PC-3 (cell line): ENCODE data around the gene TAS1R1. TPM values are rescaled to one million over a fixed set of nuclear protein-coding genes. Genes with fewer than 3 reads are reported as not detected.

Source experiments
- ATAC-seq: fragments of 200-7000 bp; cut with Tn5 transposase; 2 replicates; pipeline ENCODE4 v1.9.1; 2020; ENCODE audit warnings: mild to moderate bottlenecking, moderate library complexity
- BruUV-seq: library from RNA; stranded (reverse); fragments of 400-500 nt; replicated peaks from 2 replicates; lab custom pipeline; 2021; lab: Mats Ljungman, UMichigan
- CTCF ChIA-PET: fragments of 300-600 bp; sonication (Branson Sonifier 250); formaldehyde crosslinking; loops from one replicate; lab custom pipeline; 2022; ENCODE audit warnings: antibody characterized with exemption; lab: Charles Lee
- POLR2A ChIA-PET: fragments of 300-600 bp; sonication (Branson Sonifier 250); formaldehyde crosslinking; loops from one replicate; lab custom pipeline; 2022; ENCODE audit warnings: antibody characterized with exemption; ENCODE audit not compliant: unreplicated experiment; lab: Charles Lee
- DNase-seq: peaks from one replicate; pipeline ENCODE4 v3.0.0-alpha.2; 2015
- H2AFZ ChIP-seq: fragments of 300-600 bp; sonication (generic); 2 replicates; pipeline ENCODE4 v1.6.0; 2016; ENCODE audit warnings: antibody characterized with exemption, low read length
- H3F3A ChIP-seq: fragments of 300-600 bp; sonication (generic); one replicate; pipeline ENCODE4 v1.6.0; 2017; ENCODE audit warnings: antibody characterized with exemption, low read length, control low read depth, mild to moderate bottlenecking; ENCODE audit not compliant: unreplicated experiment
- H3K27ac ChIP-seq: fragments of 300-600 bp; sonication (generic); 2 replicates; pipeline ENCODE4 v1.5.1; 2016; ENCODE audit warnings: mild to moderate bottlenecking, low read length
- H3K27me3 ChIP-seq: fragments of 300-600 bp; sonication (generic); 2 replicates; pipeline ENCODE4 v1.6.1; 2016; ENCODE audit warnings: low read length, mixed read lengths
- H3K36me3 ChIP-seq: fragments of 300-600 bp; sonication (generic); 2 replicates; pipeline ENCODE4 v1.6.1; 2016; ENCODE audit warnings: low read depth, mixed run types, low read length, mixed read lengths
- H3K4me1 ChIP-seq: fragments of 300-600 bp; sonication (generic); 2 replicates; pipeline ENCODE4 v1.5.1; 2016; ENCODE audit warnings: low read length; ENCODE audit not compliant: insufficient read depth
- H3K4me2 ChIP-seq: fragments of 300-600 bp; sonication (generic); 2 replicates; pipeline ENCODE4 v1.6.0; 2016; ENCODE audit warnings: low read length
- H3K4me3 ChIP-seq: fragments of 300-600 bp; sonication (generic); 2 replicates; pipeline ENCODE4 v1.5.1; 2016; ENCODE audit warnings: mild to moderate bottlenecking, low read length, mixed read lengths
- H3K79me2 ChIP-seq: fragments of 300-600 bp; sonication (generic); 2 replicates; pipeline ENCODE4 v1.6.1; 2017; ENCODE audit warnings: low read length, mixed read lengths
- H3K9ac ChIP-seq: fragments of 300-600 bp; sonication (generic); 2 replicates; pipeline ENCODE4 v1.6.0; 2016; ENCODE audit warnings: mild to moderate bottlenecking, low read length
- H3K9me2 ChIP-seq: fragments of 300-600 bp; sonication (generic); replicated peaks from 2 replicates; pipeline ENCODE4 v1.6.1; 2016; ENCODE audit warnings: mixed run types, low read length, mixed read lengths
- H3K9me3 ChIP-seq: fragments of 300-600 bp; sonication (generic); 2 replicates; pipeline ENCODE4 v1.6.1; 2016; ENCODE audit warnings: low read length, mixed read lengths
- H4K20me1 ChIP-seq: fragments of 300-600 bp; sonication (generic); 2 replicates; pipeline ENCODE4 v1.6.1; 2016; ENCODE audit warnings: low read length, mixed read lengths
- CTCF ChIP-seq: fragments of 300-600 bp; sonication (generic); conservative IDR thresholded peaks from 2 replicates; pipeline ENCODE4 v1.5.1; 2017; ENCODE audit warnings: antibody characterized with exemption, low read depth, mild to moderate bottlenecking, low read length
- EZH2 ChIP-seq: fragments of 300-600 bp; sonication (generic); IDR thresholded peaks from one replicate; pipeline ENCODE4 v1.6.1; 2017; ENCODE audit warnings: antibody characterized with exemption, mild to moderate bottlenecking, low read length; ENCODE audit not compliant: unreplicated experiment
- EZH2phosphoT487 ChIP-seq: fragments of 300-600 bp; sonication (generic); IDR thresholded peaks from 2 replicates; pipeline ENCODE4 v1.6.1; 2018; ENCODE audit warnings: mild to moderate bottlenecking, antibody characterized with exemption, low read length, borderline replicate concordance
- intact Hi-C: fragments of 100-400 bp; cut with micrococcal nuclease; formaldehyde crosslinking; loops from 2 replicates; pipeline ENCODE4 v1.9.0; 2023
- total RNA-seq: library from RNA; depleted of rRNA; stranded (reverse); fragments of >200 nt; gene quantifications from 2 replicates; pipeline ENCODE4 v1.2.3, GENCODE V29; 2014

The TAS1R1 gene
- total RNA-seq, 1 experiment from 2014 or later: not detected

- ATAC-seq: no peak
- no peak overlapping the region for H3K27ac ChIP-seq
- no TSS peak for BruUV-seq
Observed at GRCh38 chr1:6588893-6589520, 33.9 kb downstream of the TAS1R1 start.

GRCh38 chr1:6590046-6590445 lies 34.9 kb downstream of the TAS1R1 start:
- intact Hi-C loops: no loop called here
- H3K27me3 ChIP-seq: no peaks in the 10 kb centered on the region
- no peaks in the 10 kb centered on the region for H3K9me2 ChIP-seq
- peaks cover 9% of the 10 kb centered on the region for H3K4me1 ChIP-seq
- no peak overlapping the region for H3K4me2 ChIP-seq
- no peak overlapping the region for H3K27ac ChIP-seq
- H2AFZ ChIP-seq: no peak overlapping the region
- CTCF ChIA-PET: no interaction called here
- ATAC-seq (no peak), DNase-seq (no peak)
- POLR2A ChIA-PET: no interaction called here
- BruUV-seq: no TSS peak
- no peak for TF ChIP-seq CTCF
- TF ChIP-seq EZH2: no peak
- no peak for TF ChIP-seq EZH2phosphoT487
- H3K9ac ChIP-seq: no peak overlapping the region
- no peaks in the 10 kb centered on the region for H3K9me3 ChIP-seq
- no peaks in the 10 kb centered on the region for H3F3A ChIP-seq
- peaks cover 30% of the 10 kb centered on the region; the same call in 1 of the 2 replicates for H4K20me1 ChIP-seq
- peaks cover 49% of the 10 kb centered on the region for H3K36me3 ChIP-seq
- peaks cover 8% of the 10 kb centered on the region; the same call in 1 of the 2 replicates for H3K79me2 ChIP-seq
- no peak overlapping the region for H3K4me3 ChIP-seq

More at GRCh38 chr1:6588893-6589520, 33.9 kb downstream of the TAS1R1 start:
- intact Hi-C loops: no loop called here
- no peak overlapping the region for H3K4me2 ChIP-seq
- H3K4me1 ChIP-seq: peaks cover 9% of the 10 kb centered on the region
- no peak overlapping the region for H2AFZ ChIP-seq
- H4K20me1 ChIP-seq: peaks cover 26% of the 10 kb centered on the region; the same call in 1 of the 2 replicates
- TF ChIP-seq CTCF (no peak), EZH2phosphoT487 (no peak), EZH2 (no peak)
- H3K36me3 ChIP-seq: peaks cover 42% of the 10 kb centered on the region
- H3K4me3 ChIP-seq: no peak overlapping the region
- no peak overlapping the region for H3K9ac ChIP-seq
- no peaks in the 10 kb centered on the region for H3K27me3 ChIP-seq
- DNase-seq: no peak
- no peaks in the 10 kb centered on the region for H3K9me2 ChIP-seq
- POLR2A ChIA-PET: no interaction called here
- H3F3A ChIP-seq: no peaks in the 10 kb centered on the region
- H3K79me2 ChIP-seq: peaks cover 12% of the 10 kb centered on the region; the same call in 1 of the 2 replicates
- CTCF ChIA-PET: no interaction called here
- H3K9me3 ChIP-seq: no peaks in the 10 kb centered on the region

GRCh38 chr1:6591222-6591621 lies 36.1 kb downstream of the TAS1R1 start:
- ChIA-PET CTCF (no interaction called here), POLR2A (no interaction called here)
- H3K9me3 ChIP-seq: no peaks in the 10 kb centered on the region
- H3K9ac ChIP-seq: no peak overlapping the region
- H3K79me2 ChIP-seq: peaks cover 20% of the 10 kb centered on the region
- intact Hi-C loops: no loop called here
- no peaks in the 10 kb centered on the region for H3F3A ChIP-seq
- ATAC-seq: no peak
- H4K20me1 ChIP-seq: peaks cover 41% of the 10 kb centered on the region
- no peak overlapping the region for H3K4me2 ChIP-seq
- DNase-seq: no peak
- no peak overlapping the region for H2AFZ ChIP-seq
- peaks cover 9% of the 10 kb centered on the region for H3K4me1 ChIP-seq
- H3K4me3 ChIP-seq: no peak overlapping the region
- BruUV-seq: no TSS peak
- no peak for TF ChIP-seq EZH2
- TF ChIP-seq EZH2phosphoT487: no peak
- no peak for TF ChIP-seq CTCF
- H3K27me3 ChIP-seq: no peaks in the 10 kb centered on the region
- peaks cover 61% of the 10 kb centered on the region for H3K36me3 ChIP-seq
- H3K27ac ChIP-seq: no peak overlapping the region
- no peaks in the 10 kb centered on the region for H3K9me2 ChIP-seq
